GM12874 (cell line): Measurements from ENCODE around the gene POLE.

Experiments used
- TF ChIP-seq, protein P1 (sequence below): IDR thresholded peaks from 2 replicates; pipeline ENCODE4 v1.5.1; 2011; ENCODE audit warnings: low read depth, mild to moderate bottlenecking, control low read depth, low read length, moderate library complexity; ENCODE audit not compliant: insufficient read depth

The POLE gene

DNA sequence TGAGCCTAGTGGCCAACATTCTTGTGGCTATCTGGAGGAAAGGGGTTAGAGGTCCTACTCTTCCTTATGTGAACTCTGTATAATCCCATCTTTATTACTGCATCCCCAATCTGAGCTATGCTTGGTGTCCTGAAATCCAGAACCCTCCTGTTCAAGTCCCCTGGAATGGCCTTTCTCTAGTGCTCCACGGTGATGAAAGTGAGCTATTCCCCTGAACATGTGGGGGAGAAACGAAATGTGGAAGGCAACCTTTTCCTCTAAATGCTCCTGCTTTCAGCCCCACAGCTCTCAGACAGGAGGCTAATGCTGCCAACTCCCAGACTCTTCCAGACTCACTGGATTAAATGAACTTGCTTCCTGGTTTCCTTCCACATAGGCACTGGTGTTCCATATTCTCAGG lies 21.0 kb upstream of the POLE start:
- TF ChIP-seq, protein P1, sequence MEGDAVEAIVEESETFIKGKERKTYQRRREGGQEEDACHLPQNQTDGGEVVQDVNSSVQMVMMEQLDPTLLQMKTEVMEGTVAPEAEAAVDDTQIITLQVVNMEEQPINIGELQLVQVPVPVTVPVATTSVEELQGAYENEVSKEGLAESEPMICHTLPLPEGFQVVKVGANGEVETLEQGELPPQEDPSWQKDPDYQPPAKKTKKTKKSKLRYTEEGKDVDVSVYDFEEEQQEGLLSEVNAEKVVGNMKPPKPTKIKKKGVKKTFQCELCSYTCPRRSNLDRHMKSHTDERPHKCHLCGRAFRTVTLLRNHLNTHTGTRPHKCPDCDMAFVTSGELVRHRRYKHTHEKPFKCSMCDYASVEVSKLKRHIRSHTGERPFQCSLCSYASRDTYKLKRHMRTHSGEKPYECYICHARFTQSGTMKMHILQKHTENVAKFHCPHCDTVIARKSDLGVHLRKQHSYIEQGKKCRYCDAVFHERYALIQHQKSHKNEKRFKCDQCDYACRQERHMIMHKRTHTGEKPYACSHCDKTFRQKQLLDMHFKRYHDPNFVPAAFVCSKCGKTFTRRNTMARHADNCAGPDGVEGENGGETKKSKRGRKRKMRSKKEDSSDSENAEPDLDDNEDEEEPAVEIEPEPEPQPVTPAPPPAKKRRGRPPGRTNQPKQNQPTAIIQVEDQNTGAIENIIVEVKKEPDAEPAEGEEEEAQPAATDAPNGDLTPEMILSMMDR: no peak

DNA sequence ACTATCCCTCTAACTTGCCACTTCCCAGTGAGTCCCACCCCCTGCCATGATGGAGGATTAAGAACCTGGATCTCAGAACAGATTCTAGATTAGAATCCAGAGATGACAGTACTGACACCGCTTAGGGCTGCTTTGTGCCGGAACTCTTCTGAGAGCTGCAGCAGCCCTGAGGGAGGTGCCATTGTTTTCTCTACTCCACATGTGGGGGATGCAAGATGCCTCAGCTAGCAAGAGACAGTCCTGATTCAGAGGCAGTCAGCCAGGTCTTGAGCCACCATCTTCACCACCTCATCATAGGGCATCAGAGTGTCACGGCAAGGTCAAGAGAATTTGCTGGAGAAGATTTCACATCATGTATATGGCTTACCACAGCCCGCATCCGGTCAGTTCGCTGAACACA lies 20.1 kb upstream of the POLE start:
- TF ChIP-seq, protein P1: no peak

DNA sequence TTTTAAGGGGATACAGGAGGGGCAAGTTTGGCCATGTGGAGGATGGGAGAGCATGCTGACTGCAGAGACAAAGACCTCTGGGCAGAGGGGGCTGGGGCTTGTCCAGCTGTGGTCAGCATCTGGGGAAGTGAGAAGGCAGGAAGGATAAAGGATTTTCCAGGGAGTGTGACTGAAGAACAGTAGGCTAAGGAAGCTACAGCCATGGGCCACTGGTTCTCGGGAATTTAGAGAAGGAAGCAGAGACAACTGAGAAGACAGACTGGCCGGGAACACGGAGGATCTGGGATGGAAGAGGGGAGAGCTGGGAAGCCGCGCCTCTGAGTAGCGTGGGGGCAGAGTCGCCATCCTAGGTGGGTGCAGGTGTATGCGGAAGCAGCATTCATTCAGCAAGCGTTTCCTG lies 16.5 kb upstream of the POLE start:
- TF ChIP-seq, protein P1: no peak

DNA sequence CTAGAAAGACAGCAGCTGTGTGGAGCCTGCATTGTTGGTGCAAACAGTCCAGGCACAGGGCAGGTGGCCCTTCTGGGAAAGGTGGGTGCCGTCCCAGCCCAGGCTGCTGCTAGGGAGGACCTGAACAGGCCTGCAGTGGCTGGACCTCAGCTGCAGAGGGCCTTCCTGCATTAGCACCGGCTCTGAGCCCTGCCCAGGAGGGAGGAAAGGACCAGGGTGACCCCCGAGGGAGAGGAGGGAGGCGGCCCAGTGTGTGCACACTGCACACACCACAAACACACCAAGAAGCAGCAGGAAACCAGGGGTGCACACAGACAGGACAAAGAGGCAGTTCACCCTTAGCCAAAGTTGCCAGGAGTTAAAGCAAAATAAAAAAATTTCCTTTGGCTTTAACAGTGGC lies 15.5 kb upstream of the POLE start:
- TF ChIP-seq, protein P1: no peak

DNA sequence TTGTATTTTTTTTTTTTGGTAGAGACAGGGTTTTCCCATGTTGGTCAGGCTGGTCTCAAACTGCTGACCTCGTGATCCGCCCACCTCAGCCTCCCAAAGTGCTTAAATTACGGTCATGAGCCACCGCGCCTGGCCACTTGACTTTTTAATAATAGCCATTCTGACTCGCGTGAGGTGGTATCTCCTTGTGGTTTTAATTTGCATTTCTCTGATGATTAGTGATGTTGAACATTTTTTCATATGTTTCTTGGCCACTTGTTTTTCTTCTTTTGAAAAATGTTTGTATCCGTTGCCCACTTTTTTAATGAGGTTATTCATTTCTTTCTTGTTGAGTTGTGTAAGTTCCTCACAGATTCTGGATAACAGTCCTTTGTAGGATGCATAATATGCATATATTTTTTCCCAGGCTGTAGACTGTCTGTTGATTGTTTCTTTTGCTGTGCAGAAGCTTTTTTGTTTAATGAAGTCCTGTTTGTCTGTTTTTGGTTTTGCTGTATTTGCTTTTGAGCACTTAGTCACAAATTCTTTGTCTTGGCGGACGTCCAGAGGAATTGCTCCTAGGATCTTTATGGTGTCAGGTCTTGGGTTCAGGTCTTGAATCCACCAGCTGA lies 13.2 kb upstream of the POLE start:
- TF ChIP-seq, protein P1: no peak

DNA sequence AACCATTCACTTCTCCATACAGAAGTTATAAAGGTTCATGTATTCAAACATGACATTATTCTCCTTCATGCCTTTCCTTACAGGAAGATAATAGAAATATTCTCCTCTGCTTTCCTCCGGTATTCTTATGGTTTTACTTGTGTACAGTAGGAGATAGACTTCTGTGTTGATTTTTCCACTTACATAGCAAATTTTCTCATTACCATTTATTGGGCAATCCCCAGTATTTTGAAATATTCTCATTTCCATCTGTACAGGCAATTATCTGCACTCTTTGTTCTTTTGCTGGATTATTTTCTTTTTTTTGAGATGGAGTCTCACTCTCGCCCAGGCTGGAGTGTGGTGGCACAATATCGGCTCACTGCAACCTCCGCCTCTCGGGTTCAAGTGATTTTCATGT lies 11.2 kb upstream of the POLE start:
- TF ChIP-seq, protein P1: no peak

DNA sequence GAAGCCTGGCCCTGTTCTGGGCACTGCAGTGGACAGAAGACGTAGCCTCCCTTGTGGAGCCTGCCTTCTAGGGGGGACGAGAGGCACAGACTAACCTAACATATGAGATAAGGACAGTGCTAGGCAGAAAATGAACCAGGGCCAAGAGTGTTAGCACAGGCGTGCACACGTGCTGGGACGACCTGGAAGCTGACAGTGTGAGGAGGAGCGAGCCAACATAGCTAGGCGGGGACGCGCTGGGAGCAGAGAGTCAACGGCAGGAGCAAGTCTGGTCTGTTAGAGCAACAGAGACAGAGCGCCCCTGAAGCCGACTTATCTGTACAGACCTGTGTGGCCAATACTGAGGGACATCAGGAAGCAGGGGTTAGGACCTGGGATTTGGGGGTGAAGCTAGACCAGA lies 8.3 kb upstream of the POLE start:
- TF ChIP-seq, protein P1: no peak

DNA sequence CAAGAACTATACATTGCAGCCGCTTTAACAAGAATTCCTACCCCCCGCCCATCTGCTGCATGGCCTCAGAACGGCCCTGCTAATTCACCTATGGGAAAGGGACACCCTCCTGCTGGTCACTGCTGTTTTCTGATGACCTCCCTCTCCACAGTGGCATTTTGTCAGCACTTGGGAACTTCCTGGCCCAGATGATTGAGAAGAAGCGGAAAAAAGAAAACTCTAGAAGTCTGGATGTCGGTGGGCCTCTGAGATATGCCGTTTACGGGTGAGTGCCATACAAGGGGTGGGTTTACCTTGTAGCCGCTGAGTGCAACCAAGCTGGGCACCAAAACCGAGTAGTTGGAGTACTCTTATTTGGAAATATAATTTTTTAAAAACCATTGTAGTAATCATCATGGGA lies 3.0 kb upstream of the POLE start:
- TF ChIP-seq, protein P1: no peak
